GM12864 (cell line): ENCODE results near the gene UNCX.

Experiments
- DNase-seq: peaks from one replicate; pipeline ENCODE4 v3.0.0-alpha.2; 2011; ENCODE audit warnings: low read depth
- H3K4me3 ChIP-seq: 2 replicates; pipeline ENCODE4 v1.5.1; 2011; ENCODE audit warnings: mild to moderate bottlenecking, low read depth, low read length, control low read depth
- CTCF ChIP-seq: IDR thresholded peaks from 2 replicates; pipeline ENCODE4 v1.5.1; 2011; ENCODE audit warnings: low read depth, mild to moderate bottlenecking, moderate library complexity, low read length, control low read depth, inconsistent platforms; ENCODE audit errors: missing control alignments

Gene UNCX

GRCh38 chr7:1220000-1220726 is 12.5 kb upstream of the UNCX start:
- no peak overlapping the region for H3K4me3 ChIP-seq
- TF ChIP-seq CTCF: no peak
- DNase-seq: no peak

GRCh38 chr7:1220977-1221745 is 11.5 kb upstream of the UNCX start:
- H3K4me3 ChIP-seq: no peak overlapping the region
- no peak for DNase-seq
- no peak for TF ChIP-seq CTCF

GRCh38 chr7:1223196-1223981 is 9.3 kb upstream of the UNCX start:
- TF ChIP-seq CTCF: peak; percentile 14
- no peak overlapping the region for H3K4me3 ChIP-seq
- DNase-seq: no peak

- DNase-seq: no peak
- TF ChIP-seq CTCF: no peak
- H3K4me3 ChIP-seq: no peak overlapping the region
These were observed 8.5 kb upstream of the UNCX start for GRCh38 chr7:1224086-1224716.

- DNase-seq: no peak
- TF ChIP-seq CTCF: no peak
These were observed 7.6 kb upstream of the UNCX start for GRCh38 chr7:1225030-1225429.

GRCh38 chr7:1225441-1226185 is 7.1 kb upstream of the UNCX start:
- peak; percentile 65 for TF ChIP-seq CTCF
- no peak overlapping the region for H3K4me3 ChIP-seq
- no peak for DNase-seq

More at GRCh38 chr7:1225030-1225429, 7.6 kb upstream of the UNCX start:
- no peak overlapping the region for H3K4me3 ChIP-seq
